GM12874 (cell line): ENCODE data around the gene EFEMP2.

ENCODE experiments used
- TF ChIP-seq, protein P1 (sequence below): IDR thresholded peaks from 2 replicates; pipeline ENCODE4 v1.5.1; 2011; ENCODE audit warnings: low read depth, mild to moderate bottlenecking, control low read depth, low read length, moderate library complexity; ENCODE audit not compliant: insufficient read depth

EFEMP2 gene

DNA sequence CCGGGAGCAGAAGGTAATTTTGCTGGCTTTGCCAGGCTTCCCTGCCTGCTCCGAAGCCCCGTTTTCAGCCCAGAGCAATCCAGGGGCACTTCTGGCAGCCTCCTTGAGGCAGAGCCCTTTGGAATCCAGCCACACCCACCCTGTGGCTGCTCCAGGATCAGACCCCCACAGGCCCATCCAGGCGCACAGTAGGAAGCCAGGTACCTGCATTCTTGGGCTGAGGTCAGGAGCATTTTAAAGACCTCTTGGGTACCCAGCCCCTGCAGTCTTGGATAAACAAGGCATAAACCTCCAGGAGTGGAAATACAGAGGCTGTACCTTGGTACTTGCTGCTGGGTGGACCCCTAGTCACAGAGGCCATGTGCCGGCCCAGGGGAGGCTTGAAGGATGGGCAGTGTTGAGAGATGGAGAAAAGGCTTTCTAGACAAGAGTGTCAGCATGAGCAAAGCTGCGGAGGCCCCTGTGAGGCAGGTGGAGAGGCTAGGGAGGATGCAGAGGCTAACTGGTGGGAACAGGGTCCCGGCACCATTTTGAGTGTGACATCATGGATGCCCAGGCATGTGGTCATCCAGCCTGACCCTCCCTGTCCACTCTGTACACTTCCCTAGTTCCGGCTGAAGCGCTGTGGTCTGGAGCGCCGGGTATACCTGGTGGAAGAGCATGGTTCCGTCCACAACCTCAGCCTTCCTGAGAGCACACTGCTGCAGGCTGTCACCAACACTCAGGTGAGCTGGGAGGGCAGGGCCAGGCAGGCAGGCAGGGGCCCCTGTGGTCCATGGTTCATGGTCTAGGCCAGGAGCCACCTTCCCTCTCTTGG lies 8.5 kb downstream of the EFEMP2 start:
- TF ChIP-seq, protein P1, sequence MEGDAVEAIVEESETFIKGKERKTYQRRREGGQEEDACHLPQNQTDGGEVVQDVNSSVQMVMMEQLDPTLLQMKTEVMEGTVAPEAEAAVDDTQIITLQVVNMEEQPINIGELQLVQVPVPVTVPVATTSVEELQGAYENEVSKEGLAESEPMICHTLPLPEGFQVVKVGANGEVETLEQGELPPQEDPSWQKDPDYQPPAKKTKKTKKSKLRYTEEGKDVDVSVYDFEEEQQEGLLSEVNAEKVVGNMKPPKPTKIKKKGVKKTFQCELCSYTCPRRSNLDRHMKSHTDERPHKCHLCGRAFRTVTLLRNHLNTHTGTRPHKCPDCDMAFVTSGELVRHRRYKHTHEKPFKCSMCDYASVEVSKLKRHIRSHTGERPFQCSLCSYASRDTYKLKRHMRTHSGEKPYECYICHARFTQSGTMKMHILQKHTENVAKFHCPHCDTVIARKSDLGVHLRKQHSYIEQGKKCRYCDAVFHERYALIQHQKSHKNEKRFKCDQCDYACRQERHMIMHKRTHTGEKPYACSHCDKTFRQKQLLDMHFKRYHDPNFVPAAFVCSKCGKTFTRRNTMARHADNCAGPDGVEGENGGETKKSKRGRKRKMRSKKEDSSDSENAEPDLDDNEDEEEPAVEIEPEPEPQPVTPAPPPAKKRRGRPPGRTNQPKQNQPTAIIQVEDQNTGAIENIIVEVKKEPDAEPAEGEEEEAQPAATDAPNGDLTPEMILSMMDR = no peak

DNA sequence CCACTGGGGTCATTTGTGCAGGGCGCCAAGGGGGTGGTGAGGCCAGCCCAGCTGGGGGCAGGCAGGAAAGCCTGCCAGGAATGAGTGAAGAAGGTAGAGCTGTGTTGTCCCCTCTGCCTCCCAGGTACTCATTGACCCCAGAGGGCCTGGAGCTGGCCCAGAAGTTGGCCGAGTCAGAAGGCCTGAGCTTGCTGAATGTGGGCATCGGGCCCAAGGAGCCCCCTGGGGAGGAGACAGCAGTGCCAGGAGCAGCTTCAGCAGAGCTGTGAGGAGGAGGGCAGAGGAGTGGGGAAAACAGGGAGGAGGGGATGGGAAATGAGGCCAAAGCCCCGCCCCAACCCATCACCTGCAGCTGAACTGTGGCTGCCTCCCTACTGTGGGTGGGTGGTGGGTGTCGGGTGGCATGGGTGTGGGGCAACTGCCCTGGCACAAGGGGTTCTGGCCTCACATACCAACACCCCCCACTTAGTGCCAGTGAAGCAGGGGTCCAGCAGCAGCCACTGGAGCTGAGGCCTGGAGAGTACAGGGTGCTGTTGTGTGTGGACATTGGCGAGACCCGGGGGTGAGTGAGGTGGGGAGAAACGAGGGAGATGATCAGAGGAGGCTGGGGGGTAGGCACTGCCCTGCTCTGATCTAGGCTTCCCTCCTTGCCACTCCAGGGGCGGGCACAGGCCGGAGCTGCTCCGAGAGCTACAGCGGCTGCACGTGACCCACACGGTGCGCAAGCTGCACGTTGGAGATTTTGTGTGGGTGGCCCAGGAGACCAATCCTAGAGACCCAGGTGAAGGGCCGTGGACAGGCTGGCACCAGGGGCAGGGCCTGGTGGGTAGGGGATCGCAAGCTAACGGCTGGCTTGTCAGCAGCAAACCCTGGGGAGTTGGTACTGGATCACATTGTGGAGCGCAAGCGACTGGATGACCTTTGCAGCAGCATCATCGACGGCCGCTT lies 9.4 kb downstream of the EFEMP2 start:
- TF ChIP-seq, protein P1 = no peak

DNA sequence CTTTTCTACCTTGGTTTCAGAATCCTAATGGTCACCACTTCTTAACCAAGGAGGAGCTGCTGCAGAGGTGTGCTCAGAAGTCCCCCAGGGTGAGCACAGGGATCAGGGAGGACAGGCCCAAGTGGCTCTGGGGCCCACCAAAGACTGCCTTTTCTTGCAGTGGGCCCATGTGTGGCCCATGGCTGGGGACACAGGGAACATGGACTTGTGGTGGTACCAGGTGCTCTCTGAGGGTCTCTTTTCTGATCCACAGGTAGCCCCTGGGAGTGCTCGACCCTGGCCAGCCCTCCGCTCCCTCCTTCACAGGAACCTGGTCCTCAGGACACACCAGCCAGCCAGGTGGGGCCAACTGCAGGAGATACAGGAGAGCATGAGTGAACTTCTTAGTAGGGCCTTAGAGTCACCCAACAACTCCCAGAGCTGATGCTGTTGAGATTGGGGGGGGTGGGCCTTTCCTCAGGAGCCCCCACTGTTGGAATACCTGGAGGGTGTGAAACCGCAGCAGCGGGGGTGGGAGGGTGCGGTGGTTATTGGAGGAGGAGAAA lies 10.3 kb downstream of the EFEMP2 start:
- TF ChIP-seq, protein P1 = no peak

DNA sequence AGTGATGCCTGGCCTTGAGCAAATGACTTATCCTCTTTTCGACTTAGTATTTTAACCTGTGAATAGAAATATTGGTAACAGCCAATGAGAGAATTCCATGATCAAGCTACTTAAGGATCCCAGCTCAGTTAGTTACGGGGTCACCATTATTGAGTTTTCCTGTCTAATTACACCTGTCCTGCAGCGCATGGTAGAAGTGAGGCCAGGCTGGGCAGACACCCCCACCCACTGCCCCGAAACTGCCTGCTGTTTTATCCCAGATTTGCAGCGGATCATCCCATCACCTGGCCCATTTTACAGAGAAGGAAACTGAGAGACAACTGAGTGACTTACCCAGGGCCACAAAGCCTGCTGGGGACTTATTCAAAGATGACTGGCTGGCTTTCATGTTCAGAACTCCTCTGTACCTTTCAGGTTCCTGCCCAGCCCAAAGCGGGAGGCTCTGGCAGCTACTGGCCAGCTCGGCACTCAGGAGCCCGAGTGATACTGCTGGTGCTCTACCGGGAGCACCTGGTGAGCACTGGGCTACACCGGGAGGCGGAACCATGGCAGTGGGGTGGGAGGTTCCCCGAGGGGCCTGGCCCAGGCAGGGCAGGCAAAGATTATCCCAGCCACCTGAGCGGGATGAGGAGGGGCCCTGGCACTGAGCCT lies 10.9 kb downstream of the EFEMP2 start:
- TF ChIP-seq, protein P1 = no peak

DNA sequence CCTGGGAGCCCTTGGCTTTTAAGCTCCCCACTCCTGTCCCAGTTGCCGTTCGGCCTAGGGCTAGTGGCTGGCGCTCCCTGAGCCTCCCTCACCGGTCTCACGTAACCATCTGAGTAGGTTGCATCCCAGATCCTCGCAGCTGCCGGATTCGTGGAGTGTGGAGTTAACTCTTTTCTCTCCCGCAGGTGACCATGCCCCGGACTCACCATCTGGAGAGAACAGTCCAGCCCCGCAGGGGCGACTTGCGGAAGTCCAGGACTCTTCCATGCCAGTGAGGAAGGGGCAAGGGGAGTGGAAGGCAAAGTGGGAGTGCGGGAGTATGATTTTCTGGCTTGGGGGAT lies 11.5 kb downstream of the EFEMP2 start:
- TF ChIP-seq, protein P1 = no peak

DNA sequence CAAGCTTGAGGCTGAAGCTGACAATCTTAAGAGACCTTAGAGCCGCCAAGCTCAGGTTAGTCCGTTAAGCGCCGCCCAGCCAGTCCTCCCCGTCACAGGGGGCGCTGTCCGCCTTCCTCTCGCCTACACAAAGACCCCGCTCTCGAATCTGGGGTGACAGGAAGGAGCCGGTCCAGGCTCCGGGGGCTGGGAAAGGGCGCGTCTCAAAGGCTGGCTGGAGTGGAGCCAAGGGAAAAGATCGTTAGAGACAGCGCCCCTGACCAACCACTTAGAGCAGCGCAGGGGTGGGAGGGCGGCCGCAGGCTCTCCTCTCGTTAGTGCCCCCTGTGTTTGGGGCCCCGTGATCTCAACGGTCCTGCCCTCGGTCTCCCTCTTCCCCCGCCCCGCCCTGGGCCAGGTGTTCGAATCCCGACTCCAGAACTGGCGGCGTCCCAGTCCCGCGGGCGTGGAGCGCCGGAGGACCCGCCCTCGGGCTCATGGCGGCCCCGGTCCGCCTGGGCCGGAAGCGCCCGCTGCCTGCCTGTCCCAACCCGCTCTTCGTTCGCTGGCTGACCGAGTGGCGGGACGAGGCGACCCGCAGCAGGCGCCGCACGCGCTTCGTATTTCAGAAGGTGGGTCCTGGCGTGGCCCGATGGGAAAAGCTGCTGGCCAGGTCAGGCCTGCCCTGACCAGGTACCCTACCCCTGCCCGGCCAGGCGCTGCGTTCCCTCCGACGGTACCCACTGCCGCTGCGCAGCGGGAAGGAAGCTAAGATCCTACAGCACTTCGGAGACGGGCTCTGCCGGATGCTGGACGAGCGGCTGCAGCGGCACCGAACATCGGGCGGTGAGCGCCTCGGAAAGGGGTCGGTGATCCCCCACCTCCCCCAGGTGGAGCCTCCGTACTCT lies 12.1 kb downstream of the EFEMP2 start, which contains the start of gene MUS81:
Gene MUS81, plus strand, starts transcription at position 156 of the 887 bp plus-strand sequence. Its CDS starts 321 bp downstream, at position 477.
- TF ChIP-seq, protein P1 = peak; percentile 88
